Spleen (tissue), 11 donors: Measurements from ENCODE around the gene ASIC4. TPM values are rescaled to one million over a fixed set of nuclear protein-coding genes. Genes with fewer than 3 reads are reported as not detected.

ENCODE experiments used
- DNase-seq: peaks from one replicate; pipeline ENCODE4 v3.0.0-alpha.2; 2020
- H3K27ac ChIP-seq, 8 donors: fragments of 200-600 bp; sonication (generic) in 7 of 8; 1 replicate in 4 of 8; 2 replicates in 4 of 8; pipeline versions ENCODE4 v1.5.0 to v1.8.0; 2016 to 2021; ENCODE audit warnings: inconsistent platforms in 4 of 8, mild to moderate bottlenecking in 4 of 8, moderate library complexity in 1 of 8
- H3K27me3 ChIP-seq, 7 donors: fragments of 200-600 bp; sonication (generic) in 6 of 7; replicated peaks in 1 of 7; 1 replicate in 4 of 7; 2 replicates in 3 of 7; pipeline versions ENCODE4 v1.5.0 to v1.8.0; 2016 to 2021; ENCODE audit warnings: inconsistent platforms in 3 of 7, mild to moderate bottlenecking in 1 of 7
- H3K36me3 ChIP-seq, 6 donors: fragments of 200-600 bp; sonication (generic) in 5 of 6; 1 replicate in 4 of 6; 2 replicates in 2 of 6; pipeline versions ENCODE4 v1.5.0 to v1.8.0; 2016 to 2021; ENCODE audit warnings: inconsistent platforms in 2 of 6
- H3K4me1 ChIP-seq, 6 donors: fragments of 200-600 bp; sonication (generic) in 5 of 6; 1 replicate in 3 of 6; 2 replicates in 3 of 6; pipeline versions ENCODE4 v1.5.0 to v1.8.0; 2016 to 2021; ENCODE audit warnings: inconsistent platforms in 3 of 6
- H3K4me3 ChIP-seq, 8 donors: fragments of 200-600 bp; sonication (generic) in 7 of 8; 1 replicate in 4 of 8; 2 replicates in 4 of 8; pipeline versions ENCODE4 v1.5.0 to v1.8.0; 2016 to 2021; ENCODE audit warnings: inconsistent platforms in 4 of 8, mild to moderate bottlenecking in 4 of 8, moderate library complexity in 2 of 8
- H3K9me3 ChIP-seq, 8 donors: fragments of 200-600 bp; sonication (generic) in 7 of 8; 1 replicate in 4 of 8; 2 replicates in 4 of 8; pipeline versions ENCODE4 v1.5.0 to v1.8.0; 2016 to 2021; ENCODE audit warnings: inconsistent platforms in 4 of 8
- POLR2A ChIP-seq, 3 donors: fragments of 450-650 bp; IDR thresholded peaks; one replicate each; pipeline ENCODE4 v1.5.1; 2017; ENCODE audit warnings: antibody characterized with exemption in 3 of 3, mild to moderate bottlenecking in 1 of 3
- POLR2AphosphoS5 ChIP-seq, 3 donors: sonication (generic); formaldehyde crosslinking; IDR thresholded peaks; one replicate each; pipeline ENCODE4 v1.5.1; 2017; ENCODE audit warnings: antibody characterized with exemption in 3 of 3
- WGBS, 5 donors: extraction: QIAGEN DNeasy Blood & Tissue Kit in 3 of 5; methylation state at CpG; one replicate each; pipeline versions ENCODE4 v1.1.5 to v1.1.7; 2013 to 2018; 5-methylcytosine and 5-hydroxymethylcytosine counted together
- intact Hi-C: fragments of 100-400 bp; cut with DNase I; formaldehyde crosslinking; loops from one replicate; pipeline ENCODE4 v1.15.0; 2023; ENCODE audit warnings: low total_unique reads
- polyA plus RNA-seq, 3 donors: library from polyadenylated mRNA; stranded (reverse); fragments of 200-250 nt; gene quantifications; one replicate each; pipeline ENCODE4 v1.2.1, GENCODE V29; 2013
- total RNA-seq, 7 donors: library from RNA; depleted of rRNA in 3 of 7; stranded (reverse); fragments of >200 nt in 3 of 7; fragmentation: NEBNext Ultra II Directional in 4 of 7; extraction: Animal tissue kit (Norgen Biotek cat#: 25700) in 4 of 7; gene quantifications; one replicate each; pipeline versions ENCODE4 v1.1.0 to v1.2.1, GENCODE V29; 2016 to 2021
- TF ChIP-seq, protein P1 (sequence below), 11 experiments: fragments of 200-600 bp in 7 of 11; fragments of 450-650 bp in 4 of 11; sonication (generic) in 4 of 11; IDR thresholded peaks in 8 of 11; conservative IDR thresholded peaks in 3 of 11; 1 replicate in 7 of 11; 2 replicates in 4 of 11; pipeline versions ENCODE4 v1.4.0 to v1.8.0; 2016 to 2021; ENCODE audit warnings: antibody characterized with exemption in 11 of 11, inconsistent platforms in 4 of 11, mild to moderate bottlenecking in 1 of 11
- donor health status: healthy with polysubstance abuse.
- donor health status: DM: no; HTN: no; CAD: no; lungs with moderate emphysema.
- donor health status: DM: no; HTN: no; CAD: no.
- donor health status: Bipolar disorder and iron deficiency.
- donor health status: healthy.
- donor health status: DM: no; HTN: no; CAD: no.
- donor health status: DM: yes; HTN: yes; CAD: no.

The ASIC4 gene
- total and polyA plus RNA-seq, 10 donors = 0.04 to 0.32 (median 0.05) TPM; not detected in 6

- Histone ChIP-seq H3K4me1 (peaks cover 0 to 26% (median 18%) of the 10 kb centered on the region in 6 donors), H3K9me3 (no peaks in the 10 kb centered on the region), H3K36me3 (no peaks in the 10 kb centered on the region), H3K4me3 (no peak overlapping the region), H3K27me3 (peaks cover 5 to 66% (median 28%) of the 10 kb centered on the region in 7 donors), H3K27ac (no peak overlapping the region)
- WGBS, 5 donors = 82 to 95% (median 88%) methylated on average over 5 to 8 of the region's 8 CpGs
- intact Hi-C loops = no loop called here
- TF ChIP-seq POLR2AphosphoS5 (IDR thresholded peaks at IDR 0.05) (no peak), POLR2A (IDR thresholded peaks at IDR 0.05) (no peak)
- TF ChIP-seq, protein P1, sequence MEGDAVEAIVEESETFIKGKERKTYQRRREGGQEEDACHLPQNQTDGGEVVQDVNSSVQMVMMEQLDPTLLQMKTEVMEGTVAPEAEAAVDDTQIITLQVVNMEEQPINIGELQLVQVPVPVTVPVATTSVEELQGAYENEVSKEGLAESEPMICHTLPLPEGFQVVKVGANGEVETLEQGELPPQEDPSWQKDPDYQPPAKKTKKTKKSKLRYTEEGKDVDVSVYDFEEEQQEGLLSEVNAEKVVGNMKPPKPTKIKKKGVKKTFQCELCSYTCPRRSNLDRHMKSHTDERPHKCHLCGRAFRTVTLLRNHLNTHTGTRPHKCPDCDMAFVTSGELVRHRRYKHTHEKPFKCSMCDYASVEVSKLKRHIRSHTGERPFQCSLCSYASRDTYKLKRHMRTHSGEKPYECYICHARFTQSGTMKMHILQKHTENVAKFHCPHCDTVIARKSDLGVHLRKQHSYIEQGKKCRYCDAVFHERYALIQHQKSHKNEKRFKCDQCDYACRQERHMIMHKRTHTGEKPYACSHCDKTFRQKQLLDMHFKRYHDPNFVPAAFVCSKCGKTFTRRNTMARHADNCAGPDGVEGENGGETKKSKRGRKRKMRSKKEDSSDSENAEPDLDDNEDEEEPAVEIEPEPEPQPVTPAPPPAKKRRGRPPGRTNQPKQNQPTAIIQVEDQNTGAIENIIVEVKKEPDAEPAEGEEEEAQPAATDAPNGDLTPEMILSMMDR (IDR thresholded peaks at IDR 0.05 in 8 of 11, conservative IDR thresholded peaks at IDR 0.05 in 3 of 11) = no peak
- DNase-seq = no peak
Measured at GRCh38 chr2:219480004-219480403, 34.3 kb upstream of the ASIC4 start.

DNA sequence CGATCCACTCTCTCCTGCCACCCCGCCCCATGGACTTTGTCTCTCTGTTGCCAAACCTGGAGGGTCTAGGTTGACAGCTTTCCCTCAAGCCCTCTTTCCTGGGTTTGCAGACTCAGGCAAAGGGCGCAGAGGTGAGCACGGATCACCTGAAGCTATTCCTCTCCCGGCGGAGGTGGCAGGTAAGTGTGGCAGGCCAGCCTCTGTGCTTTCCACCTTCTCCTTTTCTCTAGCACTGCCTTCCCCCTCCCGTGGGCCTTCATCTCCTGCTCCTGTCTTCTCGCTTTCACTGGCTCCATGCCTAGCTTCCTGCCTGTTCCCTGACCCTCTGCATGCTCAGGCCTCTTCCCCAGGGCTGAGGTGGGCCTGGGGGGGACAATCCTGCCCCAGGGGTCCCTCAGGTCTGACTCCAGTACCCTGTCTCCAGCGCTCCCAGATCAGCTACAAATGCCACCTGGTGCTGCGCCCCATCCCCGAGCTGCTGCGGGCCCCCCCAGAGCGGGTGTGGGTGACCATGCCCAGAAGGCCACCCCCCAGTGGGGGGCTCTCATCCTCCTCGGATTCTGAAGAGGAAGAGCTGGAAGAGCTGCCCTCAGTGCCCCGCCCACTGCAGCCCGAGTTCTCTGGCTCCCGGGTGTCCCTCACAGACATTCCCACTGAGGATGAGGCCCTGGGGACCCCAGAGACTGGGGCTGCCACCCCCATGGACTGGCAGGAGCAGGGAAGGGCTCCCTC, 31.4 kb upstream of the ASIC4 start:
- no peaks in the 10 kb centered on the region for H3K36me3 ChIP-seq
- H3K4me1 ChIP-seq = peaks cover 0 to 20% (median 16%) of the 10 kb centered on the region in 6 donors
- no peak for DNase-seq
- no peak overlapping the region for H3K27ac ChIP-seq
- no peaks in the 10 kb centered on the region for H3K9me3 ChIP-seq
- no peak overlapping the region for H3K4me3 ChIP-seq
- WGBS, 5 donors = 65 to 84% (median 71%) methylated on average over 9 to 17 of the region's 17 CpGs
- peaks cover 5 to 70% (median 44%) of the 10 kb centered on the region in 7 donors for H3K27me3 ChIP-seq
- TF ChIP-seq, protein P1 (IDR thresholded peaks at IDR 0.05 in 8 of 11, conservative IDR thresholded peaks at IDR 0.05 in 3 of 11) = no peak
- TF ChIP-seq POLR2A (IDR thresholded peaks at IDR 0.05) = no peak
- no peak for TF ChIP-seq POLR2AphosphoS5 (IDR thresholded peaks at IDR 0.05)
- intact Hi-C loops = no loop called here

- WGBS, 5 donors = 15 to 23% (median 16%) methylated on average over 29 to 58 of the region's 58 CpGs
- H3K27ac ChIP-seq = no peak overlapping the region
- H3K9me3 ChIP-seq = no peaks in the 10 kb centered on the region
- DNase-seq = no peak
- peaks cover 5 to 73% (median 46%) of the 10 kb centered on the region in 7 donors for H3K27me3 ChIP-seq
- no peak for TF ChIP-seq POLR2AphosphoS5 (IDR thresholded peaks at IDR 0.05)
- no peak for TF ChIP-seq POLR2A (IDR thresholded peaks at IDR 0.05)
- TF ChIP-seq, protein P1 (IDR thresholded peaks at IDR 0.05 in 8 of 11, conservative IDR thresholded peaks at IDR 0.05 in 3 of 11) = no peak
- H3K36me3 ChIP-seq = no peaks in the 10 kb centered on the region
- intact Hi-C loops = no loop called here
- peak overlapping the region in 7 of 8 donors; percentile 4 to 60 (median 23) for H3K4me3 ChIP-seq
- peaks cover 0 to 20% (median 16%) of the 10 kb centered on the region in 6 donors for H3K4me1 ChIP-seq
Measured at GRCh38 chr2:219483451-219484342, 30.6 kb upstream of the ASIC4 start.
